WTC11 (cell line): ENCODE data around the gene PLEKHB1. TPM values are rescaled to one million over a fixed set of nuclear protein-coding genes. Genes with fewer than 3 reads are reported as not detected.

Experiments used
- ATAC-seq: fragments of 200-7000 bp; cut with Tn5 transposase; 2 replicates; pipeline ENCODE4 v1.10.0; 2021; ENCODE audit warnings: mild to moderate bottlenecking, moderate library complexity
- CTCF ChIA-PET: fragments of 300-600 bp; sonication (Branson Sonifier 250); formaldehyde crosslinking; loops from one replicate; lab custom pipeline; 2021; ENCODE audit warnings: antibody characterized with exemption; lab: Charles Lee
- POLR2A ChIA-PET: fragments of 350-600 bp; sonication (Branson Sonifier 250); formaldehyde crosslinking; loops from one replicate; lab custom pipeline; 2021; ENCODE audit warnings: antibody characterized with exemption; lab: Charles Lee
- DNase-seq: peaks from one replicate; pipeline ENCODE4 v3.0.0; 2021; ENCODE audit warnings: low spot score
- H3K27ac Mint-ChIP-seq: 2 replicates; pipeline ENCODE4 v1.8.0; 2021; ENCODE audit warnings: mixed read lengths
- H3K27me3 Mint-ChIP-seq: 2 replicates; pipeline ENCODE4 v1.8.0; 2021; ENCODE audit warnings: low read depth, mild to moderate bottlenecking, moderate library complexity, mixed read lengths
- H3K36me3 Mint-ChIP-seq: 2 replicates; pipeline ENCODE4 v1.8.0; 2021; ENCODE audit warnings: mixed read lengths
- H3K4me1 Mint-ChIP-seq: 2 replicates; pipeline ENCODE4 v1.8.0; 2022; ENCODE audit warnings: mixed read lengths
- H3K4me3 Mint-ChIP-seq: 2 replicates; pipeline ENCODE4 v1.8.0; 2021; ENCODE audit warnings: mild to moderate bottlenecking, moderate library complexity, mixed read lengths
- H3K9me3 Mint-ChIP-seq: 2 replicates; pipeline ENCODE4 v1.8.0; 2021; ENCODE audit warnings: mixed read lengths
- ATF2 ChIP-seq: sonication (generic); formaldehyde crosslinking; IDR thresholded peaks from 2 replicates; pipeline ENCODE4 v1.8.1; 2022; ENCODE audit warnings: low read depth, missing genetic modification reagents, borderline replicate concordance
- CREB1 ChIP-seq: sonication (generic); formaldehyde crosslinking; IDR thresholded peaks from 2 replicates; pipeline ENCODE4 v1.8.0; 2023; ENCODE audit warnings: mild to moderate bottlenecking, missing genetic modification reagents
- FOXJ3 ChIP-seq: sonication (generic); formaldehyde crosslinking; IDR thresholded peaks from 2 replicates; pipeline ENCODE4 v1.9.0; 2021; ENCODE audit warnings: missing genetic modification reagents, mild to moderate bottlenecking, borderline replicate concordance
- GRHL2 ChIP-seq: fragments of 250-450 bp; sonication (Bioruptor Pico); IDR thresholded peaks from 2 replicates; pipeline ENCODE4 v1.8.0; 2022; ENCODE audit warnings: mild to moderate bottlenecking, moderate library complexity; ENCODE audit not compliant: insufficient replicate concordance, severe bottlenecking
- GTF2I ChIP-seq: fragments of 250-450 bp; sonication (Bioruptor Pico); conservative IDR thresholded peaks from 2 replicates; pipeline ENCODE4 v1.4.0; 2021; ENCODE audit warnings: mild to moderate bottlenecking
- IRF1 ChIP-seq: sonication (generic); formaldehyde crosslinking; IDR thresholded peaks from 2 replicates; pipeline ENCODE4 v1.8.0; 2023; ENCODE audit warnings: missing genetic modification reagents
- MLX ChIP-seq: sonication (generic); formaldehyde crosslinking; IDR thresholded peaks from 2 replicates; pipeline ENCODE4 v1.8.1; 2023; ENCODE audit warnings: mild to moderate bottlenecking, missing genetic modification reagents, moderate library complexity
- NFYB ChIP-seq: sonication (generic); formaldehyde crosslinking; conservative IDR thresholded peaks from 2 replicates; pipeline ENCODE4 v1.8.0; 2022; ENCODE audit warnings: low read depth, missing genetic modification reagents
- SOX15 ChIP-seq: fragments of 250-450 bp; sonication (Bioruptor Pico); IDR thresholded peaks from 2 replicates; pipeline ENCODE4 v1.9.0; 2021; ENCODE audit warnings: mild to moderate bottlenecking
- TEAD1 ChIP-seq: sonication (generic); formaldehyde crosslinking; IDR thresholded peaks from 2 replicates; pipeline ENCODE4 v1.8.0; 2022; ENCODE audit warnings: mild to moderate bottlenecking, missing genetic modification reagents
- ZNF121 ChIP-seq: sonication (generic); formaldehyde crosslinking; IDR thresholded peaks from 2 replicates; pipeline ENCODE4 v1.8.0; 2023; ENCODE audit warnings: missing genetic modification reagents
- ZNF425 ChIP-seq: fragments of 250-450 bp; sonication (Bioruptor Pico); conservative IDR thresholded peaks from 2 replicates; pipeline ENCODE4 v1.9.0; 2021; ENCODE audit warnings: mild to moderate bottlenecking
- ZNF671 ChIP-seq: fragments of 250-450 bp; sonication (Bioruptor Pico); IDR thresholded peaks from 2 replicates; pipeline ENCODE4 v1.8.0; 2021; ENCODE audit warnings: mild to moderate bottlenecking
- total RNA-seq: library from RNA; stranded (reverse); gene quantifications from 3 replicates; pipeline ENCODE4 v1.2.3, GENCODE V29; 2021
- TF ChIP-seq, protein P1 (sequence below): fragments of 200-600 bp; IDR thresholded peaks from 2 replicates; pipeline ENCODE4 v1.8.0; 2022; ENCODE audit warnings: antibody characterized with exemption
- TF ChIP-seq, protein P2 (sequence below): sonication (generic); formaldehyde crosslinking; IDR thresholded peaks from 2 replicates; pipeline ENCODE4 v1.8.0; 2023; ENCODE audit warnings: mild to moderate bottlenecking, missing genetic modification reagents
- TF ChIP-seq, protein P3 (sequence below): sonication (generic); formaldehyde crosslinking; IDR thresholded peaks from 2 replicates; pipeline ENCODE4 v1.8.0; 2022; ENCODE audit warnings: missing genetic modification reagents

Gene PLEKHB1
- total RNA-seq, 1 experiment from 2014 or later = 12.0 TPM

DNA sequence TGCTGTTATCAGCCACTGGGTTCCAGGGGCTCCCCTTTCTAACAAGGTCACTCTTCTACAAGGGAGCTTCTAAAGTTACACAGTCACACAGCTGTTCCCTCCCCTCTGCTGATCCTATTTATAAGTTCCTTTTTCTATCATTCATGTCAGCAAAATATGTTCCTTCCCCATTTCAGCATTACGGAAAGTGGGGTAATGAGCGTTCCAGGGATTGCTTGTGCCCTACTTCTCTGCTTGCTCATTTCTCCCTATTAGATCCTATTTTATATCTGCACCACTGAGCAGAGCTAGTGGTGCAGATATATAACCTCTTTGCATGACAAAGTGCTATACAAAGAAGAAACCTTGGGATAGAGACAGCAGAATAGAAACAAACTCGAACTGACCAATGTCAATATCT, 22.7 kb upstream of the PLEKHB1 start (continued):
- TF ChIP-seq ZNF425 (no peak), TEAD1 (CRISPR knock-in tag) (no peak), ZNF671 (CRISPR knock-in tag) (no peak), FOXJ3 (CRISPR knock-in tag) (no peak)
- TF ChIP-seq, protein P1, sequence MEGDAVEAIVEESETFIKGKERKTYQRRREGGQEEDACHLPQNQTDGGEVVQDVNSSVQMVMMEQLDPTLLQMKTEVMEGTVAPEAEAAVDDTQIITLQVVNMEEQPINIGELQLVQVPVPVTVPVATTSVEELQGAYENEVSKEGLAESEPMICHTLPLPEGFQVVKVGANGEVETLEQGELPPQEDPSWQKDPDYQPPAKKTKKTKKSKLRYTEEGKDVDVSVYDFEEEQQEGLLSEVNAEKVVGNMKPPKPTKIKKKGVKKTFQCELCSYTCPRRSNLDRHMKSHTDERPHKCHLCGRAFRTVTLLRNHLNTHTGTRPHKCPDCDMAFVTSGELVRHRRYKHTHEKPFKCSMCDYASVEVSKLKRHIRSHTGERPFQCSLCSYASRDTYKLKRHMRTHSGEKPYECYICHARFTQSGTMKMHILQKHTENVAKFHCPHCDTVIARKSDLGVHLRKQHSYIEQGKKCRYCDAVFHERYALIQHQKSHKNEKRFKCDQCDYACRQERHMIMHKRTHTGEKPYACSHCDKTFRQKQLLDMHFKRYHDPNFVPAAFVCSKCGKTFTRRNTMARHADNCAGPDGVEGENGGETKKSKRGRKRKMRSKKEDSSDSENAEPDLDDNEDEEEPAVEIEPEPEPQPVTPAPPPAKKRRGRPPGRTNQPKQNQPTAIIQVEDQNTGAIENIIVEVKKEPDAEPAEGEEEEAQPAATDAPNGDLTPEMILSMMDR = no peak

GRCh38 chr11:73625696-73626318, 20.6 kb upstream of the PLEKHB1 start:
- no peaks in the 10 kb centered on the region for H3K36me3 Mint-ChIP-seq
- no peak overlapping the region for H3K4me3 Mint-ChIP-seq
- ChIA-PET POLR2A (interaction anchor here (1.0 to 1.5 kb wide), 3 partner anchors 20 to 36 kb away, joined by 4 to 11 read pairs (median 6); partner anchors contain the start of gene PLEKHB1), CTCF (interaction anchor here (0.5 to 10.1 kb wide), 67 partner anchors 10 to 354 kb away, joined by 3 to 328 read pairs (median 4); partner anchors contain the start of genes FAM168A, P2RY6, PLEKHB1 and RAB6A)
- peak; percentile 67 for ATAC-seq
- H3K27ac Mint-ChIP-seq = no peak overlapping the region
- peak; percentile 83 for DNase-seq
- TF ChIP-seq, protein P1 = peak; percentile 92
- TF ChIP-seq MLX = no peak
- peak; percentile 93 for TF ChIP-seq ZNF121
- peaks cover 96% of the 10 kb centered on the region for H3K27me3 Mint-ChIP-seq
- no peaks in the 10 kb centered on the region for H3K9me3 Mint-ChIP-seq
- peaks cover 28% of the 10 kb centered on the region for H3K4me1 Mint-ChIP-seq

DNA sequence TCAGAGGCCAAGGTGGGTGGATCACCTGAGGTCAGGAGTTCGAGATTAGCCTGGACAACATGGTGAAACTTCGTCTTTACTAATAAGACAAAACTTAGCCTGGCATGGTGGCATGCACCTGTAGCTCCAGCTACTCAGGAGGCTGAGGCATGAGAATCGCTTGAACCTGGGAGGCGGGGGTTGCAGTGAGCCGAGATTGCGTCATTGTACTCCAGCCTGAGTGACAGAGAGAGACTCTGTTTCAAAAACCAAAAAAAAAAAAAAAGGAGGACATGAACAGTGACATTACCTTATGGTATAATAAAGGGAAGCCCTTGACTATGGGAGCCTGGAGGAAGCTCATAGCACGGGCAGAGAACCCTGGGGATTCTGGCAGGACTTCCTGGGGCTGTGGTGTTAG, 16.5 kb upstream of the PLEKHB1 start:
- peaks cover 98% of the 10 kb centered on the region for H3K27me3 Mint-ChIP-seq
- H3K27ac Mint-ChIP-seq = no peak overlapping the region
- TF ChIP-seq GRHL2 (CRISPR knock-in tag) (no peak), SOX15 (CRISPR knock-in tag) (no peak), CREB1 (CRISPR knock-in tag) (no peak), GTF2I (CRISPR knock-in tag) (no peak), ATF2 (CRISPR knock-in tag) (no peak), IRF1 (CRISPR knock-in tag) (no peak), NFYB (CRISPR knock-in tag) (no peak)
- TF ChIP-seq, protein P2, sequence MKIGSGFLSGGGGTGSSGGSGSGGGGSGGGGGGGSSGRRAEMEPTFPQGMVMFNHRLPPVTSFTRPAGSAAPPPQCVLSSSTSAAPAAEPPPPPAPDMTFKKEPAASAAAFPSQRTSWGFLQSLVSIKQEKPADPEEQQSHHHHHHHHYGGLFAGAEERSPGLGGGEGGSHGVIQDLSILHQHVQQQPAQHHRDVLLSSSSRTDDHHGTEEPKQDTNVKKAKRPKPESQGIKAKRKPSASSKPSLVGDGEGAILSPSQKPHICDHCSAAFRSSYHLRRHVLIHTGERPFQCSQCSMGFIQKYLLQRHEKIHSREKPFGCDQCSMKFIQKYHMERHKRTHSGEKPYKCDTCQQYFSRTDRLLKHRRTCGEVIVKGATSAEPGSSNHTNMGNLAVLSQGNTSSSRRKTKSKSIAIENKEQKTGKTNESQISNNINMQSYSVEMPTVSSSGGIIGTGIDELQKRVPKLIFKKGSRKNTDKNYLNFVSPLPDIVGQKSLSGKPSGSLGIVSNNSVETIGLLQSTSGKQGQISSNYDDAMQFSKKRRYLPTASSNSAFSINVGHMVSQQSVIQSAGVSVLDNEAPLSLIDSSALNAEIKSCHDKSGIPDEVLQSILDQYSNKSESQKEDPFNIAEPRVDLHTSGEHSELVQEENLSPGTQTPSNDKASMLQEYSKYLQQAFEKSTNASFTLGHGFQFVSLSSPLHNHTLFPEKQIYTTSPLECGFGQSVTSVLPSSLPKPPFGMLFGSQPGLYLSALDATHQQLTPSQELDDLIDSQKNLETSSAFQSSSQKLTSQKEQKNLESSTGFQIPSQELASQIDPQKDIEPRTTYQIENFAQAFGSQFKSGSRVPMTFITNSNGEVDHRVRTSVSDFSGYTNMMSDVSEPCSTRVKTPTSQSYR (CRISPR knock-in tag) = no peak
- TF ChIP-seq, protein P3, sequence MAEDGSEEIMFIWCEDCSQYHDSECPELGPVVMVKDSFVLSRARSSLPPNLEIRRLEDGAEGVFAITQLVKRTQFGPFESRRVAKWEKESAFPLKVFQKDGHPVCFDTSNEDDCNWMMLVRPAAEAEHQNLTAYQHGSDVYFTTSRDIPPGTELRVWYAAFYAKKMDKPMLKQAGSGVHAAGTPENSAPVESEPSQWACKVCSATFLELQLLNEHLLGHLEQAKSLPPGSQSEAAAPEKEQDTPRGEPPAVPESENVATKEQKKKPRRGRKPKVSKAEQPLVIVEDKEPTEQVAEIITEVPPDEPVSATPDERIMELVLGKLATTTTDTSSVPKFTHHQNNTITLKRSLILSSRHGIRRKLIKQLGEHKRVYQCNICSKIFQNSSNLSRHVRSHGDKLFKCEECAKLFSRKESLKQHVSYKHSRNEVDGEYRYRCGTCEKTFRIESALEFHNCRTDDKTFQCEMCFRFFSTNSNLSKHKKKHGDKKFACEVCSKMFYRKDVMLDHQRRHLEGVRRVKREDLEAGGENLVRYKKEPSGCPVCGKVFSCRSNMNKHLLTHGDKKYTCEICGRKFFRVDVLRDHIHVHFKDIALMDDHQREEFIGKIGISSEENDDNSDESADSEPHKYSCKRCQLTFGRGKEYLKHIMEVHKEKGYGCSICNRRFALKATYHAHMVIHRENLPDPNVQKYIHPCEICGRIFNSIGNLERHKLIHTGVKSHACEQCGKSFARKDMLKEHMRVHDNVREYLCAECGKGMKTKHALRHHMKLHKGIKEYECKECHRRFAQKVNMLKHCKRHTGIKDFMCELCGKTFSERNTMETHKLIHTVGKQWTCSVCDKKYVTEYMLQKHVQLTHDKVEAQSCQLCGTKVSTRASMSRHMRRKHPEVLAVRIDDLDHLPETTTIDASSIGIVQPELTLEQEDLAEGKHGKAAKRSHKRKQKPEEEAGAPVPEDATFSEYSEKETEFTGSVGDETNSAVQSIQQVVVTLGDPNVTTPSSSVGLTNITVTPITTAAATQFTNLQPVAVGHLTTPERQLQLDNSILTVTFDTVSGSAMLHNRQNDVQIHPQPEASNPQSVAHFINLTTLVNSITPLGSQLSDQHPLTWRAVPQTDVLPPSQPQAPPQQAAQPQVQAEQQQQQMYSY (CRISPR knock-in tag) = no peak

More for the DNA sequence above, 16.5 kb upstream of the PLEKHB1 start:
- CTCF ChIA-PET = interaction anchor here (0.7 to 10.1 kb wide), 3 partner anchors 17 to 337 kb away, joined by 3 to 328 read pairs (median 15); partner anchors contain the start of gene PLEKHB1
- Mint-ChIP-seq H3K9me3 (peaks cover 10% of the 10 kb centered on the region), H3K36me3 (no peaks in the 10 kb centered on the region), H3K4me1 (peaks cover 32% of the 10 kb centered on the region), H3K4me3 (no peak overlapping the region)
- ATAC-seq (no peak), DNase-seq (no peak)
- POLR2A ChIA-PET = no interaction called here
